NCI-H1092 (cell line): ENCODE data around the gene VSIG10.

Experiments used
- DNase-seq: peaks from one replicate; lab custom pipeline; 2025; lab: John Stamatoyannopoulos, UW

Gene VSIG10

DNA sequence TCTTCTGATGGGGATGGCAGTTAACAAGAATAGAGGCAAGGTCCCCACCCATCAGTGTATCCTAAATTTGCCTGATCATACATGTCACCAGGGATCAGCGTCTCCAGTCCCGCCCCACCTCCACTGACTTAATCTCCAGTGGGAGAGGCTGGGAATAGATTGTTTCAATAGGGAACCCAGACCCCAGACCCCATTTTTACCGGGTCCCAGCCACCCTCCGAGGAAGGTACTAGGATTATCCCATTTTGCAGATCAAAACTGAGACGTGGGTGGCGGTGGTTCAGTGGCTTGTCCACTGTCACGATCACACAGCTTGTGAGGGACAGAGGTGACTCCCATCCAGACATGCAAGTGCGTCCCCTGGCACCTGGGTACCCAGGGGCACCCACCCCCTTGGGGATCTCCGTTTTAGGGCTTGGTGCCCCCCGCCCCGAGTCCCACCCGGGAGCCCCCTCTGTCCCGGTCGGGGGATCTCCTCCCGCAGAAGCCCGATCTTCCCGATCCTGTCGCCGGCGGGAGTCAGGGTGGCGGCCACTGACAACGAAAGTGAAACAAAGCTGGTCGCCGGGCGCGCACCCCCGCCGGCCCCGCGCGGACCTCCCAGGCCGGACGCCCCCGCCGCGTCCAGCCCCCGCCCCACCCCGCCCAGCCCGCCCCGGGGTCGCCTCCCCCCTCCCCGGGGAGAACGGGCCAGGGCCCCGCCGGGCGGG is 43.4 kb downstream of the VSIG10 start:
- DNase-seq: no peak

- DNase-seq: no peak
Measured at GRCh38 chr12:118059341-118060191, 44.2 kb downstream of the VSIG10 start.

GRCh38 chr12:118058881-118059280 is 44.9 kb downstream of the VSIG10 start:
- no peak for DNase-seq

DNA sequence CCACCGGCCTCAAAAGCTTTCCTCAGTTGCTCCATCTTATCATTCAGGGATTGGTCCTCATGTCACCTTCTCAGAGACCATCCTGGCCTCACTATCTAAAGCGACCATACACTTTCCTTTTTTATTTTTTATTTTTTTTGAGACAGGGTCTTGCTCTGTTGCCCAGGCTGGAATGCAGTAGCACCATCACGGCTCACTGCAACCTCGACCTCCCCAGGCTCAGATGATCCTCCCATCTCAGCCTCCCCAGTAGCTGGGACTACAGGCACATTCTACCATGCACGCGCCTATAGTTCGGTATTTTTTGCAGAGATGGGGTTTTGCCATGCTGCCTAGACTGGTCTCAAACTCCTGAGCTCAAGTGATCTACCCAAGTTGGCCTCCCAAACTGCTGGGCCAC is 45.6 kb downstream of the VSIG10 start:
- DNase-seq: no peak

- DNase-seq: peak; percentile 12
Measured at GRCh38 chr12:118055865-118056773, 47.7 kb downstream of the VSIG10 start.

- no peak for DNase-seq
Measured at GRCh38 chr12:118055144-118055557, 48.7 kb downstream of the VSIG10 start.

DNA sequence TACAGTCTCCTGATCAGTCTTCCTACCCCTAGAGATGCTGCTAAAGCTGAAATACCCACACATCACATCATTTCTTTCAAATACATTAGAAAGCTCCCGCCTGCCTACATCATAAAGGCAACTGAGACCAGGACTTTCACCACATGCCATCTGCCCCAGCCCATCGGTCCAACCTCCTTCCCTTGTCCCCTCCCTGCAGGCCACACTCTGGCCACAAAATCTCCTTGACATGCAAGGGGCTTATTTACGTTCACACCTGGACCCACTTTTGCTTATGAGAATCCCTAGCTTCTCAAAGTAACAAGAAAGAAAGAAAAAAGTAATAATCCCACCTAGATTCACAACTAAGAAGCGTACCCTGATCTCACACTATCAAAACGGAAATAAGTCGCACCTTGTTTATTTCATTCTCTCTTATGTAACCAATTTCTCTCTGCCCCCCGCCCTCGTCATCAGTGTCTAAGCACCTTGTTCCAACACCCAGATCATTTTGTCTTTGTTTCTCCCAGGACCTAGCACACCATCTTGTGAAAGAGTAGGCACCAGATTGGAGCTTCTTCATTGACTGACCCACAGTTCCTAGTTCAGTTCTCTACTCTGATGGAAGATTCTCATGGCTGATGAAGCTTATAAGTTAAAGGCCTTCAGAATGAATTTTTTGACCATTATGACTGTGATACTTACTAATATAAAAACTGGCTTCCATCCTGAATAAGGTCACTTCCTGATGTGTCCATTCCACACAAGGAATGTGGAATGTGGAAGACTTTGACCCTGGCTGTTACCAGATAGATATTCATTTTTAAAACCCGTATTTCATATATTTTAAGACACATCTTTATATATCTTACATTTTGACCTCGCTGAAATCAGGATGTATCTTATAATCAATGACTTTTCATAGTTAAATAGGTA is 50.5 kb downstream of the VSIG10 start:
- no peak for DNase-seq

- DNase-seq: no peak
Measured at GRCh38 chr12:118052324-118053070, 51.3 kb downstream of the VSIG10 start.

- DNase-seq: no peak
Measured at GRCh38 chr12:118050972-118051910, 52.6 kb downstream of the VSIG10 start.

DNA sequence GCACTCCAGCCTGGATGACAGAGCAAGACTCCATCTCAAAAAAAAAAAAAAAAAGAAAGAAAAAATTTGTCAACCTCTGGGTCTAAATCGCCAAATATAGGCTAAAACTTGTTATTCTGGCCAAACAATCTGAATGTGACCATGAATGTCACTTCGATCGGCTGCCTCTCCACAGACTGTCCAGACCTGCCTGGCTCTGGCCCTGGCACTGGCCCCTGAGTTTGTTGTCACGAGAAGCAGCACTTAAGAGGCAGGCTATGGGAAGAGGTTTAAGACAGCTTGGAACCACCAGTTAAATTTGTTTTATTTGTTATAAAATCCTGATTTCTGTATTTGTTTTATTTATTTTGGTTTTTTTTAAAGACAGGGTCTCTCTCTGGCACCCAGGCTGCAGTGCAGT is 57.4 kb downstream of the VSIG10 start:
- no peak for DNase-seq

GRCh38 chr12:118044577-118044976 is 59.2 kb downstream of the VSIG10 start:
- no peak for DNase-seq

DNA sequence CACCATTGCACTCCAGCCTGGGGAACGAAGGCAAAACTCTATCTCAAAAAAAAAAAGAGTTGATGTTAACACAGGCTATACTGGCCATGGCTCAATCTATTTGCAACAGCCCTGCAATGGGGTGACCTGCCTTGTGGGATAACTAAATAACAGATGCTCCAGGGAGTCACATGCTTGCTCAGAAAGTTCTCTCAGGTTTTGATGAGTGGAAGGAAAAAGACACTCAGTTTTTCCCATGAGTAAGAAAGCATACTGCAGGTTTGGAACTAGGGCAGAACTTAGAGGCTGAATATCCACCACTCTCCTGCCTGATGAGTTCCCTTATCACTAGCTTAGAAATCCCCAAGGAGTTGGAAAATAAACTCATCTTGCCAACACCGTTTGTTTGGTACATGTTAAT is 59.7 kb downstream of the VSIG10 start:
- no peak for DNase-seq

DNA sequence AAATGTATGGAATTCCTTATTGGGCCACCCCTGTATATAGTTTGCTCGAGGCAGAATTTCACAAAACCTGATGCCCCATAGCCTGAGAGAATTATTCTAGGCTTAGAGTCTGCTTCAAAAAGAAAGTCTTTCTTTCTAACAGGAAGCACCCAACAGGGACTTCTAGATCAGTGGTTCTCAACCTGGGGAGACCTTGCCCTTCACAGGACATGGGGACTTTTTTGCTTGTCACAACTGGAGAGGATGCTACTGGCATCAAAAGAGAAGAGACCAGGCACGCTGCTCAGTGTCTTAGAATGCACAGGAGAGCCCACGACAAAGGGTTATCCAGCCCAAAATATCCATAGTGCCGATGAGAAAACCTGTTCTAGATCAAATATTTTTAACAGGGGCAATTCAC is 61.7 kb downstream of the VSIG10 start:
- DNase-seq: no peak

DNA sequence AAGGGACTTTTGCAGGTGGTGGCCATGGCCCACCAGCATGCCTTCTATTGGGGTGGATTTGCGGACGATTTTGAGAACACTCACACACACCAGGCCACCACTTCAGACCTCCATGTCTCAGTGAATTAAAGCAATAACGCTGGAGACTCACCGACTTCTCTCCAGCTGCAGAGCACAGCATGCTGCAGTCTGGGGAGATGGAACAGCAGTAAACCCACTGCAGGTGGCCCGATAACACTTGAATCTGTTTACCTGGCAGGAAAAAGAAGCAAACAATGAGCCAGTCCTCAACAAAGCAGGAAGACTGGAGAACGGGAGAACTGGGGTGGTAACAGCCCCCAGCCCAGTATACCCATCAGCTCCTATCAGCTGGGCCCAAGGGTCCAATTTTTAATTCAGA is 65.7 kb downstream of the VSIG10 start:
- no peak for DNase-seq

- no peak for DNase-seq
Measured at GRCh38 chr12:118036672-118037411, 67.0 kb downstream of the VSIG10 start.

DNA sequence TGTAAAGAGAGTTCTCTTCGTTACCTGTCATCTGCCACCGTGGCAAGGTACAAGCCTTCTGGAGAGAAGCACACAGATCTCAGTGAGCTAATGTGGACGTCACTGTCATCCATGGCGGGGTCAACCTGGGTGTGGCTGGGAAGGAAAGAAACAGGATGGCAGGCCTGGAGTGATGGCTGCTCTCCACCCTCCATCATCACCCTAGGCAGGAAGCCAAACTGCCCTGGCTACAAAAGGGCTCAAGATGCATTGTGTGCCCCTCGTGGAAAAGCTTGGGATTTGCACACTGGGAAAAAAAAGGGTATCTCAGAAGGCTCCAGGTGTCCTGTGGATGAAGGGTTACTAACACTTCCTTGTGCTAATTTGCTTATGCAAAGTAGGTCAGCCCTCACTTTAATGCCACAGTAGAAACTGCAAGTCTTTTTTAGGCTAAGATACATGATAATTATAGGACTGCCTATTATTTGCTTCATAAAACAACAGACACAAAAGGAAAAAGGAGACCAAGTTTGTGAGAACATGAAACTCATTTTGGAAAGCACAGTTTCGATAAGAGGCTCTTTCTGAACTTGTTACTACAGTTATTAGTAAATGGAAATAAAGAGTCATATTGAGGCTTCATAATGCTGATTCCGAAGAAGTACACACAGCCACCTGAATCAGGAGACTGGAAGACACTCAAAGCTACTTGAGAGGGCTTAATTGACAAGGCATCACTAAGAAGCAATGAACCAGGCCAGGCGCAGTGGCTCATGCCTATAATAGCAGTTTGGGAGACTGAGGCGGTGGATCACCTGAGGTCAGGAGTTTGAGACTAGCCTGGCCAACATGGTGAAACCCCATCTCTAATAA is 68.4 kb downstream of the VSIG10 start:
- peak; percentile 25 for DNase-seq

DNA sequence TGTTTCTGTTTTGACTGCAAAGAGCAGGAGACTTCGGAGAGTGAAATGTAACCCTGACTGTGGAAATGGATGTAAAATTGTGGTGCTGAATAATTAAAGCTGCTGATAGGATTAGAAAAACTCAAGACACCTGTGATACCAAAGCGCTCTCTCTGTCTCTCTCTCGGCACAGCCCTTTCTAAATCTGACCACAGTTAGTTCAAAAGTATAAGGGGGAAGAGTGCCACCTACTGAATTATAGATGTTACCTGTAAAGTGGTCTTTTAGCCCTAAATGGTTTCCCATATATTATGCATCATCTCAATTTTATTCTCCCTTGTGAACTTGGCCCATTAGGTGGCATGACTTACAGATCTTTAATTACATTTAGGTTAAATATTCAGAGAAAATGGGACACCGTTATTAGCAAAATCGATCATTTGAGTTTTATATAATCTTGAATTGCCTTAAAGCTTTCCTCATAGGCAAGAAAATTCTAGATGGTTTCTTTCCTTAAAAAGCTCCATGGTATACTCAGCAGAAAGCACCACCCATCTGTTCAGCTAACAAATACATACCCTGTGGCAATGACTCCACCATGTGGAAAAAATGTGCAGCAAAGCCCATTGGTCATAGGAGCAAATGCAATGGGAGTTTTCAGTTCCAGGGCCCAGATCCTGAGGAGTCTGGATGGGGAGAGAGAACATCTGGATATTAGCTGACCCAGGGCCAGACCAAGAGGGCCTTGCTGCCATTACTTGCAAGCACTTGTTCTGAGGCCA is 69.2 kb downstream of the VSIG10 start:
- no peak for DNase-seq
